Measurements from ENCODE around the gene NISCH. TPM values are rescaled to one million over a fixed set of nuclear protein-coding genes. Genes with fewer than 3 reads are reported as not detected.

Gene NISCH
- total RNA-seq, 1 donor from 2014 or later, result 43.3 TPM

DNA sequence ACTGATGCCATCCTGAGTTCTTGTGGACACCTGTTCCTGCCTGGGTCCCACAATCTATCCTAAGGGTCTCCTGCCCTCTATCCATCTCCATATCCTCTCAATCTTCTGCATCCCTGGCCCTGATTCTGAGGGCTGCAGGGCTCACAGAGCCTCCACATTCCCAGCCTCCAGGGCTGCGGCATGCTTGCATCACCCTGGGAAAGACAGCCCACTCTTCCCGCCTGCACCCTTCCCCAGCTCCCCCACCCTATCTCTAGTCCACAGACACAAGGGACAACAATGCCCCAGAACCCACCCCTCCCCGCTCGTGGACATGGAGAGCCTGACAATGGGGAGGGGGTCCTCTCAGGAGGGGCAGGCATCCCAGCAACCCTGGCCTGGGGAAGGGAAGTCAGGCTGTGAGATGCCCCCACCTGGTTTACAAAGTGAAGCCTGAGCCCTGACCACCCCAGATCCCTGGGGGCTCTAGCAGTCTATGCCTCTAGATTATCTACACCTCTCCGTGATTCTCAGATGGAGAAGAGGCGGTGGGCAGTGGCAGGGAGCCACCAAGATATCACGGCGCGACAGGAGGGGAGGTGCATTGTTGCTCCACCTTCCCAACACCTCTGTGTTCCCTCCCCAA, 20.8 kb upstream of the NISCH start:
- H3K27ac ChIP-seq (ENCODE audit: low read depth, low read length), result peak overlapping the region; percentile 51
- peaks cover 11 to 37% (median 21%) of the 10 kb centered on the region in 3 donors for H3K4me1 ChIP-seq (ENCODE audit: control insufficient read depth in 3 of 3, insufficient read depth in 3 of 3, low read length in 3 of 3)
- H3K4me3 ChIP-seq (ENCODE audit: low read length in 3 of 3), result no peak overlapping the region

GRCh38 chr3:52435246-52436101, 19.9 kb upstream of the NISCH start:
- H3K4me1 ChIP-seq (ENCODE audit: control insufficient read depth in 3 of 3, insufficient read depth in 3 of 3, low read length in 3 of 3), result peaks cover 11 to 33% (median 17%) of the 10 kb centered on the region in 3 donors

More for the DNA sequence above, 20.8 kb upstream of the NISCH start:
- Histone ChIP-seq H3K36me3 (ENCODE audit: control insufficient read depth in 3 of 3, insufficient read depth in 3 of 3, low read length in 3 of 3) (peaks cover 0 to 6% (median 0%) of the 10 kb centered on the region in 3 donors), H3K27me3 (ENCODE audit: control insufficient read depth in 3 of 3, insufficient read depth in 3 of 3, low read length in 3 of 3) (no peaks in the 10 kb centered on the region), H3K9me3 (ENCODE audit: control insufficient read depth in 3 of 3, low read length in 3 of 3) (no peaks in the 10 kb centered on the region), H3K9ac (ENCODE audit: low read depth in 1 of 3, low read length in 3 of 3) (no peak overlapping the region)

DNA sequence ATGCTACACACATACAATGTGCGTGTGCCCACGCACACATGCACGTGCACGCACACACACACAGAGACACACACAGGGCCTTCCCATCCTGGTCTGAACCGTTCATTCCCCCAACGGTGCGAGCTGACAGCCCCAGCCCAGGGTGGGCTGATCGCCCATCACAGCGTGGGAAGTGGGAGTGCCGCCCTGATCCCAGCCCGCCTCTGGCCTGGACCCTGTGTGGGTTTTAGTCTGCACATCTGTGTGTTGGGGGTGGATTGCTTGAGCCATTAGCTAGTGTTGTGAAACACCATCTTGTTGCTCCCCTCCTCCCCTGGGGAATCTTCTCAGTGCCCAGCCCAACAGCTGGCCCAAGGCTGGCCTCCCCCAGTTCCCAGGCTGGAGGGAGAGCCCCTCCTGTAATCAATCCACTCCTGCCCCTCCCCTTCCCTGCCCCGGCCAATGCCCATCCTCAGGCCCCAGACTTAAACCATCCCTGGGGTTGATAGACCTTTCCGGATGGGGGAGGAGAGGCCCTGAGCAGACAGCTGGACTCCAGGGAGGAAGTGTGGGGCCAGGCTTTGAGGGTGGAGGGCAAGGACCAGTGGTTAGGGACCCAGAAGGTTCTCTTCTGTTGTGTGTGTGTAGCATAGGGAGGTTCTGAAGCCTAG, 18.8 kb upstream of the NISCH start:
- Histone ChIP-seq H3K36me3 (ENCODE audit: control insufficient read depth in 3 of 3, insufficient read depth in 3 of 3, low read length in 3 of 3) (peaks cover 0 to 12% (median 0%) of the 10 kb centered on the region in 3 donors), H3K27ac (ENCODE audit: low read depth, low read length) (no peak overlapping the region), H3K4me1 (ENCODE audit: control insufficient read depth in 3 of 3, insufficient read depth in 3 of 3, low read length in 3 of 3) (peaks cover 11 to 27% (median 17%) of the 10 kb centered on the region in 3 donors), H3K4me3 (ENCODE audit: low read length in 3 of 3) (no peak overlapping the region), H3K9me3 (ENCODE audit: control insufficient read depth in 3 of 3, low read length in 3 of 3) (no peaks in the 10 kb centered on the region), H3K9ac (ENCODE audit: low read depth in 1 of 3, low read length in 3 of 3) (peak overlapping the region in 2 of 3 donors; percentile 8 to 45), H3K27me3 (ENCODE audit: control insufficient read depth in 3 of 3, insufficient read depth in 3 of 3, low read length in 3 of 3) (no peaks in the 10 kb centered on the region)

More at GRCh38 chr3:52435246-52436101, 19.9 kb upstream of the NISCH start:
- no peaks in the 10 kb centered on the region for H3K9me3 ChIP-seq (ENCODE audit: control insufficient read depth in 3 of 3, low read length in 3 of 3)
- peaks cover 0 to 10% (median 0%) of the 10 kb centered on the region in 3 donors for H3K36me3 ChIP-seq (ENCODE audit: control insufficient read depth in 3 of 3, insufficient read depth in 3 of 3, low read length in 3 of 3)
- no peaks in the 10 kb centered on the region for H3K27me3 ChIP-seq (ENCODE audit: control insufficient read depth in 3 of 3, insufficient read depth in 3 of 3, low read length in 3 of 3)
- H3K9ac ChIP-seq (ENCODE audit: low read depth in 1 of 3, low read length in 3 of 3), result peak overlapping the region in 1 of 3 donors; percentile 20
- peak overlapping the region; percentile 51 for H3K27ac ChIP-seq (ENCODE audit: low read depth, low read length)
- no peak overlapping the region for H3K4me3 ChIP-seq (ENCODE audit: low read length in 3 of 3)

DNA sequence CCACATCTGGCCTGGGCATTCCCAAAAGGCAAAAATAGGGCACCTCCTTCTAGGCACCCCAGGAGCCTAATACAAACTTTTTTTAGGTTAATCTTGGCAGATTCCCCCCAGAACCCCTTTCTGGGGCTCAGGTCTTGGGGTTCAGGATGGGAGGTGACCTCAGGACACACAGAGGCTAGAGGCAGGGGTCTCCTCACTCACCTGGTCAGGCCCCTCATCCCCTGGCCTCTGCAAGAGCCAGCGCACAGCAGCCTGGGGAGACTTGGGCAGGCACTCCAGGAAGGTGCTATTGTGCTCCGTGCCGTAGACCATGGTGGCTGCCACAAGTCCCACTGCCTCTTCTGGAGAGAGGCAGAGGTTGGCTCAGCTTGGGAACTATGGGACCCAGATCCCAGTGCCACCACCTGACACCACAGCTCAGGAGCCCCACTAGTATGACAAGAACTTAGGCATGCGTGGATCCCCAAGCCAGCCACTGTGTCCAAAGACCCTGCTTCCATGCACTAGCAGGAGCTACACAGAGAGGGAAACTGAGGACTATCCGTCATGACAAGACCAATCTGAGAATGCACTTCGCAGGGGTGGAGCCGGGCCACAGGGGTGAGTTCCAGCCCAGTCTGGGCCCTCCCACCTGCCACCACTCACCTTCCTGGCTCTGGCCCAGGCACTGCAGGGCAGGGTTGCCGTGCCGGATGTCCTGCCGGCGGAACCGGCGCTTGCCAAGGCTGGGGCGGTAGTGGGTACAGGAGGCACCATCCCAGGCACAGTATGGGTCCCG, 17.9 kb upstream of the NISCH start:
- H3K27ac ChIP-seq (ENCODE audit: low read depth, low read length), result no peak overlapping the region
- H3K4me1 ChIP-seq (ENCODE audit: control insufficient read depth in 3 of 3, insufficient read depth in 3 of 3, low read length in 3 of 3), result peaks cover 8 to 20% (median 11%) of the 10 kb centered on the region in 3 donors
- H3K9ac ChIP-seq (ENCODE audit: low read depth in 1 of 3, low read length in 3 of 3), result no peak overlapping the region
- H3K4me3 ChIP-seq (ENCODE audit: low read length in 3 of 3), result no peak overlapping the region
- no peaks in the 10 kb centered on the region for H3K27me3 ChIP-seq (ENCODE audit: control insufficient read depth in 3 of 3, insufficient read depth in 3 of 3, low read length in 3 of 3)
- no peaks in the 10 kb centered on the region for H3K9me3 ChIP-seq (ENCODE audit: control insufficient read depth in 3 of 3, low read length in 3 of 3)
- peaks cover 0 to 12% (median 0%) of the 10 kb centered on the region in 3 donors for H3K36me3 ChIP-seq (ENCODE audit: control insufficient read depth in 3 of 3, insufficient read depth in 3 of 3, low read length in 3 of 3)

GRCh38 chr3:52438104-52438376, 17.4 kb upstream of the NISCH start:
- Histone ChIP-seq H3K9ac (ENCODE audit: low read depth in 1 of 3, low read length in 3 of 3) (no peak overlapping the region), H3K4me3 (ENCODE audit: low read length in 3 of 3) (no peak overlapping the region), H3K27ac (ENCODE audit: low read depth, low read length) (no peak overlapping the region), H3K9me3 (ENCODE audit: control insufficient read depth in 3 of 3, low read length in 3 of 3) (no peaks in the 10 kb centered on the region), H3K36me3 (ENCODE audit: control insufficient read depth in 3 of 3, insufficient read depth in 3 of 3, low read length in 3 of 3) (peaks cover 0 to 12% (median 0%) of the 10 kb centered on the region in 3 donors), H3K4me1 (ENCODE audit: control insufficient read depth in 3 of 3, insufficient read depth in 3 of 3, low read length in 3 of 3) (peaks cover 6 to 18% (median 7%) of the 10 kb centered on the region in 3 donors), H3K27me3 (ENCODE audit: control insufficient read depth in 3 of 3, insufficient read depth in 3 of 3, low read length in 3 of 3) (no peaks in the 10 kb centered on the region)

- Histone ChIP-seq H3K36me3 (ENCODE audit: control insufficient read depth in 3 of 3, insufficient read depth in 3 of 3, low read length in 3 of 3) (peaks cover 0 to 12% (median 0%) of the 10 kb centered on the region in 3 donors), H3K4me3 (ENCODE audit: low read length in 3 of 3) (no peak overlapping the region), H3K27ac (ENCODE audit: low read depth, low read length) (no peak overlapping the region), H3K4me1 (ENCODE audit: control insufficient read depth in 3 of 3, insufficient read depth in 3 of 3, low read length in 3 of 3) (peaks cover 0 to 11% (median under 1%) of the 10 kb centered on the region in 3 donors), H3K27me3 (ENCODE audit: control insufficient read depth in 3 of 3, insufficient read depth in 3 of 3, low read length in 3 of 3) (no peaks in the 10 kb centered on the region), H3K9ac (ENCODE audit: low read depth in 1 of 3, low read length in 3 of 3) (no peak overlapping the region), H3K9me3 (ENCODE audit: control insufficient read depth in 3 of 3, low read length in 3 of 3) (no peaks in the 10 kb centered on the region)
Observed at GRCh38 chr3:52438579-52439425, 16.6 kb upstream of the NISCH start.

DNA sequence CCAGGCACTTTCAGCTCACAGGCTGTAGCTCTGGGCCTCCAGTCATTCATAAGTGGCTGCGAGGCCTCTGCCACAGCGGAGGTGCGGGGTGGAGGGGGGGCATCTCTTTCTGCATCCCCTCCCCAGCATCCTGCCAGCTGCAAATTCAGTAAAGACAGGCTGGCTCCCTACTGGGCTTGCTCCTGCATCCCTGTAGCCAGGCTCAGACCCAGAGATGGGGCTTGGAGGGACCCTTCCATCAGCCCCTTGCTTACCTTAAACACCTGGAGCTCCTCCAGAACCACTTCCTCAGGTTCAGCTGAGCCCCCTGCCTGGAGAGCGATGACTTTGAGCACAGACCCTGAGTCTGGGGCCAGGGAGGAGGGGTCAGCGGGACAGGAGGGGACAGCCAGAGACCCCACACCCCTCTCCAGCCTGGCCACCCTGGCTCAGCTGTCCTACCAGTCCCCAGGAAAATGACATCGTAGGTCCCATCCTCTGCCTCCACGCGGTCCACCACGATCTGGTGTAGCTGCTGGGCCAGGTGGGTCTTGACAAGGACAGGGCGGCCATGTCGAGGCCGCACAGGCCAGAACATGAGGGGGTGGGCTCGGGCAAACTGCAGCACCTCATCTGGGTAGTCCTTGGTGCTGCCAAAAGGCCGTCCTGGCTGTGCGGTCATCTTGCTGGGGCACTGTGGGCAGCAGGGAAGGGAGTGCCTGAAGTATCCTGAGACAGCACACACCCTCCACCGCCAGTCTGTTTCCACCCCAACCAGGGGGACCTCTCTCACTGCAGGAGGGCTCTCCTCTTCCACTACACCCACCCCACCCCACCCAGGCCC, 15.8 kb upstream of the NISCH start:
- H3K36me3 ChIP-seq (ENCODE audit: control insufficient read depth in 3 of 3, insufficient read depth in 3 of 3, low read length in 3 of 3), result peaks cover 0 to 12% (median 0%) of the 10 kb centered on the region in 3 donors
- no peak overlapping the region for H3K9ac ChIP-seq (ENCODE audit: low read depth in 1 of 3, low read length in 3 of 3)
- H3K27ac ChIP-seq (ENCODE audit: low read depth, low read length), result no peak overlapping the region
- peaks cover 4 to 11% (median 6%) of the 10 kb centered on the region in 3 donors for H3K4me1 ChIP-seq (ENCODE audit: control insufficient read depth in 3 of 3, insufficient read depth in 3 of 3, low read length in 3 of 3)
- no peaks in the 10 kb centered on the region for H3K9me3 ChIP-seq (ENCODE audit: control insufficient read depth in 3 of 3, low read length in 3 of 3)
- H3K27me3 ChIP-seq (ENCODE audit: control insufficient read depth in 3 of 3, insufficient read depth in 3 of 3, low read length in 3 of 3), result no peaks in the 10 kb centered on the region
- no peak overlapping the region for H3K4me3 ChIP-seq (ENCODE audit: low read length in 3 of 3)

- Histone ChIP-seq H3K36me3 (ENCODE audit: control insufficient read depth in 3 of 3, insufficient read depth in 3 of 3, low read length in 3 of 3) (peaks cover 0 to 12% (median 0%) of the 10 kb centered on the region in 3 donors), H3K27me3 (ENCODE audit: control insufficient read depth in 3 of 3, insufficient read depth in 3 of 3, low read length in 3 of 3) (no peaks in the 10 kb centered on the region), H3K4me1 (ENCODE audit: control insufficient read depth in 3 of 3, insufficient read depth in 3 of 3, low read length in 3 of 3) (peaks cover 6 to 16% (median 12%) of the 10 kb centered on the region in 3 donors), H3K9ac (ENCODE audit: low read depth in 1 of 3, low read length in 3 of 3) (no peak overlapping the region), H3K9me3 (ENCODE audit: control insufficient read depth in 3 of 3, low read length in 3 of 3) (no peaks in the 10 kb centered on the region), H3K27ac (ENCODE audit: low read depth, low read length) (no peak overlapping the region), H3K4me3 (ENCODE audit: low read length in 3 of 3) (no peak overlapping the region)
Observed at GRCh38 chr3:52440249-52440551, 15.2 kb upstream of the NISCH start.
